Measurements from ENCODE around the gene UNC13C. TPM values are rescaled to one million over a fixed set of nuclear protein-coding genes. Genes with fewer than 3 reads are reported as not detected.

Gene UNC13C
- polyA plus RNA-seq, 1 experiment = not detected

DNA sequence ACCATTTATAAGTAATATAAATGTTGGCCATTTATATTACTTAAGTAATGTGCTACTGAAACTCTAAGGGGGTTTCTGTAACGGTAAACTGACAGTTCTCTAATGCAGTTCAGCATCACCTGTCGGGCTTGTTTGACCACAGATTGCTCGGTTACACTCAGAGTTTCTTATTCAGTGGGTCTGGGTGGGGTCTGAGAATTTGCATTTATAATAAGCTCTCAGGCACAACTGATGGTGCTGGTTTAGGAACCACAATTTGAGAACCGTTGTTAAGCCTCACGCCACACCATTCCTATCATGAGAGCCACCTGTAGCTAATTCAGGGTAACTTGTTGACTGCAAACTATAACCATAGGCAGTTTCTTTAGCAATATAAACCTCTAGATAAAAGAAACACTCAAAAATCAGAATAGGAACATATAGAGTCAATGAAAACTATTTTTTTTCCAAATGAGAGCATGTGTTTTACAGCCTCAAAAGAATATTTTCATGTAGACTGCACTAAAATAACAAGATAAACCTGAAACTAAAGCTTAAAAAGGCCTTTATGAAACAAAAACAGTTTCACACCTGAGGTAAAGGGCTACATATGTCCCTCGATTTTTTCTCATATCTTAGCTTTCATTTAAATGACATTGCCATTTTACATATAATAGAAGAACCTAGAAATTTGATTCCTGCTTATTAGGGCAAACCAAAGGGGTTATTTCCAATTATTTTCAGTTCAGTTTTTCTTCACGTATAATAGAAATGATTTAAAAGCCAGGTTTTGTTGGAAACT is 604.8 kb downstream of the UNC13C start:
- H3K9me3 ChIP-seq (ENCODE audit: control insufficient read depth, insufficient read depth, low read length) = no peaks in the 10 kb centered on the region
- CTCF ChIA-PET = no interaction called here
- POLR2A ChIA-PET = no interaction called here

DNA sequence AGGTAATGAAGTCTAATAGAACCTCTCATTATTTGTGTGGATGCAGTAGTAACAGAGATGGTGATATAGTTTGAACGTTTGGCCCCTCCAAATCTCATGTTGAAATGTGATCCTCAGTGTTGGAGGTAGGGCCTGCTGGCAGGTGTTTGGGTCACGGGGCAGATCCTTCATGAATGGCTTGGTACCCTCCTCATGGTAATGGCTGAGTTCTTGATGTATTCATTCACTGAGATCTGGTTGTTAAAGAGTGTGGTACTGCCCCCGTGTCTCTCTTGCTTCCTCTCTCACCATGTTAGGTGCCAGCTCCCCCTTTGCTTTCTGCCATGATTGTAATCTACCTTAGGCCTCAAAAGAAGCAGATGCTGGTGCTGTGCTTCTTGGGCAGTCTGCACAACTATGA is 606.8 kb downstream of the UNC13C start:
- Histone ChIP-seq H3K9me3 (ENCODE audit: control insufficient read depth, insufficient read depth, low read length) (no peaks in the 10 kb centered on the region), H3K4me3 (ENCODE audit: low read depth, low read length) (no peak overlapping the region), H3K27me3 (ENCODE audit: control insufficient read depth, insufficient read depth, low read length) (no peaks in the 10 kb centered on the region), H3K27ac (ENCODE audit: low read depth, low read length) (no peak overlapping the region)
- POLR2A ChIA-PET = no interaction called here
- no peak for DNase-seq (ENCODE audit: low read depth, low spot score)
- CTCF ChIA-PET = no interaction called here
- TF ChIP-seq, protein P1, sequence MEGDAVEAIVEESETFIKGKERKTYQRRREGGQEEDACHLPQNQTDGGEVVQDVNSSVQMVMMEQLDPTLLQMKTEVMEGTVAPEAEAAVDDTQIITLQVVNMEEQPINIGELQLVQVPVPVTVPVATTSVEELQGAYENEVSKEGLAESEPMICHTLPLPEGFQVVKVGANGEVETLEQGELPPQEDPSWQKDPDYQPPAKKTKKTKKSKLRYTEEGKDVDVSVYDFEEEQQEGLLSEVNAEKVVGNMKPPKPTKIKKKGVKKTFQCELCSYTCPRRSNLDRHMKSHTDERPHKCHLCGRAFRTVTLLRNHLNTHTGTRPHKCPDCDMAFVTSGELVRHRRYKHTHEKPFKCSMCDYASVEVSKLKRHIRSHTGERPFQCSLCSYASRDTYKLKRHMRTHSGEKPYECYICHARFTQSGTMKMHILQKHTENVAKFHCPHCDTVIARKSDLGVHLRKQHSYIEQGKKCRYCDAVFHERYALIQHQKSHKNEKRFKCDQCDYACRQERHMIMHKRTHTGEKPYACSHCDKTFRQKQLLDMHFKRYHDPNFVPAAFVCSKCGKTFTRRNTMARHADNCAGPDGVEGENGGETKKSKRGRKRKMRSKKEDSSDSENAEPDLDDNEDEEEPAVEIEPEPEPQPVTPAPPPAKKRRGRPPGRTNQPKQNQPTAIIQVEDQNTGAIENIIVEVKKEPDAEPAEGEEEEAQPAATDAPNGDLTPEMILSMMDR (IDR thresholded peaks at IDR 0.05; ENCODE audit: low read depth, low read length) = no peak

More for the DNA sequence above, 604.8 kb downstream of the UNC13C start:
- Histone ChIP-seq H3K27me3 (ENCODE audit: control insufficient read depth, insufficient read depth, low read length) (no peaks in the 10 kb centered on the region), H3K4me3 (ENCODE audit: low read depth, low read length) (no peak overlapping the region), H3K27ac (ENCODE audit: low read depth, low read length) (no peak overlapping the region)
- DNase-seq (ENCODE audit: low read depth, low spot score) = no peak
- TF ChIP-seq, protein P1 (IDR thresholded peaks at IDR 0.05; ENCODE audit: low read depth, low read length) = no peak

DNA sequence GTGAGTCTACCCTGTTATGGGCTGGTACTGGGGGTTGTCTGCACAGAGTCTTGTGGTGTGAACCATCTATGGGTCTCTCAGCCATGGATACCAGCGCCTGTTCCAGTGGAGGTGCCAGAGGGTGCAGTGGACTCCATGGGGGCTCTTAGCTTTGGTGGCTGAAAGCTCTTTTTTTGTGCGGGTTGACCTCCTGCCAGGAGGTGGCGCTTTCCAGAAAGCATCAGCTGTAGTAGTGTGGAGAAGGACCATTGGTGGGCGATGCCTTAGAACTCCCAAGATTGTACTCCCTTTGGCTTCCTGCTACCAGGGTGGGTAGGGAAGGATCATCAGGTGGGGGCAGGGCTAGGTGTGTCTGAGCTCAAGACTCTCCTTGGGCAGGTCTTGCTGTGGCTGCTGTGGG is 615.9 kb downstream of the UNC13C start:
- no peak for DNase-seq (ENCODE audit: low read depth, low spot score)
- ChIA-PET POLR2A (no interaction called here), CTCF (no interaction called here)
- no peak overlapping the region for H3K27ac ChIP-seq (ENCODE audit: low read depth, low read length)
- no peaks in the 10 kb centered on the region for H3K27me3 ChIP-seq (ENCODE audit: control insufficient read depth, insufficient read depth, low read length)
- H3K9me3 ChIP-seq (ENCODE audit: control insufficient read depth, insufficient read depth, low read length) = peaks cover 17% of the 10 kb centered on the region
- no peak overlapping the region for H3K4me3 ChIP-seq (ENCODE audit: low read depth, low read length)
- TF ChIP-seq, protein P1 (IDR thresholded peaks at IDR 0.05; ENCODE audit: low read depth, low read length) = no peak

DNA sequence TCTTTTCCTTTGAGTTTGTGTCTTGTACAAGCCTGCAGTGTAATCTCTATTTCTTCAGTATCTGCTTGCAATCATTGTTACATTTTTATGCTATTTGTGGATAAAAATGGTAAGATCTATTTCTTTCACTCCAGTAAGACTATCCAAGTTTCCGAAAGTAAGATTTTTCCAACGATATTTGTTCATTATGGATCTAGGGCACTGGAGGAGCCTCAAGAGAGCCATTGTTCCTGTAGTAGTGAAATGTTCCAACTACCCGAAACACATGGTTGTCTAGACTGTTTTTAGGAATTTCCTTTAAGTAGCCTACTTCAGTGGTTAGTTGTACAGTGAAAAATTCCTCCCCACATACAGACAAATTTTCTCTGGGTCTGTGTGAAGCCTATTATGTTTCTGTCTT is 621.1 kb downstream of the UNC13C start:
- DNase-seq (ENCODE audit: low read depth, low spot score) = no peak
- Histone ChIP-seq H3K27ac (ENCODE audit: low read depth, low read length) (no peak overlapping the region), H3K27me3 (ENCODE audit: control insufficient read depth, insufficient read depth, low read length) (no peaks in the 10 kb centered on the region), H3K4me3 (ENCODE audit: low read depth, low read length) (no peak overlapping the region), H3K9me3 (ENCODE audit: control insufficient read depth, insufficient read depth, low read length) (peaks cover 13% of the 10 kb centered on the region)
- POLR2A ChIA-PET = no interaction called here
- TF ChIP-seq, protein P1 (IDR thresholded peaks at IDR 0.05; ENCODE audit: low read depth, low read length) = no peak
- CTCF ChIA-PET = no interaction called here

DNA sequence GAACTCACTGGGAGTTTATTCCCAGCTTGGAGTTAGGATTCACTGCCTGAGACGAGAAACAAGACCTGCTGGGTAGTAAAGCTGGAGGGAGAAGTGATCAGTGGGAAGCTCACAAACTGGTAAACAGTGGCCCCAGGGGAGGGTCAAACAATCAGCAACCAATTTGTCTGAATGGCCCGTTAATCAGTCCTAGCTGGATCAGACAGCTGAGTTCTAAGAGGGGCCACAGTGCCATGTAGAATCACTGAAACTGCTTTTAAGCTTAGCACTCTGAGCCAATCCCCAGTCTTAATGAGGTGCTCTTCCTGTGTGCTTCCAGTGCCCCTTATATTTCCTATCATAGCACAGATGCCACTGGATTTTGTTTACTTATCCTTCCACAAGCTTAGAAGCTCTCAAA is 626.8 kb downstream of the UNC13C start:
- Histone ChIP-seq H3K4me3 (ENCODE audit: low read depth, low read length) (no peak overlapping the region), H3K27ac (ENCODE audit: low read depth, low read length) (no peak overlapping the region), H3K9me3 (ENCODE audit: control insufficient read depth, insufficient read depth, low read length) (no peaks in the 10 kb centered on the region; the same call in 1 of the 2 replicates), H3K27me3 (ENCODE audit: control insufficient read depth, insufficient read depth, low read length) (no peaks in the 10 kb centered on the region)
- ChIA-PET CTCF (no interaction called here), POLR2A (no interaction called here)
- TF ChIP-seq, protein P1 (IDR thresholded peaks at IDR 0.05; ENCODE audit: low read depth, low read length) = no peak
- no peak for DNase-seq (ENCODE audit: low read depth, low spot score)
